Measurements from ENCODE around the gene WDR6. TPM values are rescaled to one million over a fixed set of nuclear protein-coding genes. Genes with fewer than 3 reads are reported as not detected.
A peak's percentile ranks its signal among the peaks of the same experiment; 100 is the strongest.

WDR6 gene
- total and polyA plus RNA-seq, 9 of the 15 experiments (the other 6 are each of a cell fraction or from before 2014, with no cell fraction given), result 8.9 to 90.6 (median 44.7) TPM

DNA sequence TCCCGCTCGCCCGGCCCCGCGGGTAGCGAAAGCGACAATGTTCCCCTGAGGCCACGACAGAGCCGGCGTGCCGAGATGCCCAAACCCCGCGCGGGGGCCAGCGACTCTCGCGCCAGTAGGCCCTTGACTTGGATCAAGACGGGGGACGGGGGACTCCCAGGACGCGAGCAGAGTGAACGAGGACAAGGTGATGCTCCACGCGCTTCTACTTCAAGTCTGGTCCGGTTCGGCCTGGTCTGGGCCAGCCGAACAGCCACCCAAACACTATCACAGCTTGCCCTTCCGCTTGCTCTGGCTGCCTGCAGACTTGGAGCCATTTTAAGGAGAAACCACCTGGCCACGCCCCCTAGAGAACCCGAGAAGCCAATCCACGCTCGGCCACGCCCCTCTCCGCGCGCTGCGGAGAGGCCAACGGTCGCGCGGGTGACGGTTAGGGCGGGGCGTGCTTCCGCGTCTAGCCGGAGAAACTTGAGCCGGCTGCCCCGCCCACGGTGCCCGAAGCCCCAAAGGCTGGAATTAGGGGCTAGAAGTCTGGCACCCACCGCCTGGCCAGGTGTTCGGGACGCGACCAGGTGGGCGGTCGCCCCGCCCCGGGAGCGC is 14.1 kb downstream of the WDR6 start (continued):
- TF ChIP-seq JUND (IDR thresholded peaks at IDR 0.05; ENCODE audit: borderline replicate concordance, low read depth, low read length) (0 out of 2 replicates have a peak, but pooled peaks have one; percentile 24), JUND (tag; IDR thresholded peaks at IDR 0.05; ENCODE audit: borderline replicate concordance, low read depth, low read length) (no peak; the same call in 2 of the 3 replicates), ATF4 (CRISPR knock-in tag; IDR thresholded peaks at IDR 0.05) (0 out of 2 replicates have a peak, but pooled peaks have one; percentile 8), ZBTB1 (CRISPR knock-in tag; IDR thresholded peaks at IDR 0.05; ENCODE audit: borderline replicate concordance, low read depth) (0 out of 2 replicates have a peak, but pooled peaks have one; percentile 65), ZNF780A (CRISPR knock-in tag; IDR thresholded peaks at IDR 0.05) (no peak), ETS1 (conservative IDR thresholded peaks at IDR 0.05; ENCODE audit: control insufficient read depth, low read depth, low read length) (peak; percentile 61; the same call in 1 of the 2 replicates), ZNF133 (CRISPR knock-in tag; IDR thresholded peaks at IDR 0.05) (no peak), RNF2 (IDR thresholded peaks at IDR 0.05) (peak; percentile 45), CBX2 (IDR thresholded peaks at IDR 0.05; ENCODE audit: insufficient read depth, low read length, poor library complexity, severe bottlenecking) (no peak), TBL1XR1 (IDR thresholded peaks at IDR 0.05; ENCODE audit: low read length in 2 of 2) (peak in 1 of 2 experiments; percentile 70; a peak in 1 of 4 replicates), GABPB1 (CRISPR knock-in tag; IDR thresholded peaks at IDR 0.05) (peak; percentile 47; the same call in 1 of the 2 replicates), ZFX (CRISPR knock-in tag; IDR thresholded peaks at IDR 0.05) (peak; percentile 89), PHB2 (IDR thresholded peaks at IDR 0.05; ENCODE audit: low read depth) (no peak), ZNF3 (CRISPR knock-in tag; IDR thresholded peaks at IDR 0.05) (no peak), RBM14 (IDR thresholded peaks at IDR 0.05; ENCODE audit: borderline replicate concordance, insufficient read depth, low read depth, low read length) (0 out of 2 replicates have a peak, but pooled peaks have one; percentile 78), POLR2A (conservative IDR thresholded peaks at IDR 0.05) (peak; percentile 99), USF2 (CRISPR knock-in tag; IDR thresholded peaks at IDR 0.05) (no peak), CTCF (IDR thresholded peaks at IDR 0.05 in 2 of 3, conservative IDR thresholded peaks at IDR 0.05 in 1 of 3; ENCODE audit: insufficient read depth in 2 of 3, low read depth in 1 of 3, low read length in 3 of 3) (no peak), CHD2 (IDR thresholded peaks at IDR 0.05; ENCODE audit: low read depth, low read length) (peak; percentile 55; the same call in 1 of the 2 replicates), NR4A1 (CRISPR knock-in tag; IDR thresholded peaks at IDR 0.05) (0 out of 2 replicates have a peak, but pooled peaks have one; percentile 35), NR4A1 (tag; IDR thresholded peaks at IDR 0.05) (no peak)
- TF ChIP-seq, protein P1, sequence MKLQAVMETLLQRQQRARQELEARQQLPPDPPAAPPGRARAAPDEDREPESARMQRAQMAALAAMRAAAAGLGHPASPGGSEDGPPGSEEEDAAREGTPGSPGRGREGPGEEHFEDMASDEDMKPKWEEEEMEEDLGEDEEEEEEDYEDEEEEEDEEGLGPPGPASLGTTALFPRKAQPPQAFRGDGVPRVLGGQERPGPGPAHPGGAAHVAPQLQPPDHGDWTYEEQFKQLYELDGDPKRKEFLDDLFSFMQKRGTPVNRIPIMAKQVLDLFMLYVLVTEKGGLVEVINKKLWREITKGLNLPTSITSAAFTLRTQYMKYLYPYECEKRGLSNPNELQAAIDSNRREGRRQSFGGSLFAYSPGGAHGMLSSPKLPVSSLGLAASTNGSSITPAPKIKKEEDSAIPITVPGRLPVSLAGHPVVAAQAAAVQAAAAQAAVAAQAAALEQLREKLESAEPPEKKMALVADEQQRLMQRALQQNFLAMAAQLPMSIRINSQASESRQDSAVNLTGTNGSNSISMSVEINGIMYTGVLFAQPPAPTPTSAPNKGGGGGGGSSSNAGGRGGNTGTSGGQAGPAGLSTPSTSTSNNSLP (IDR thresholded peaks at IDR 0.05; ENCODE audit: borderline replicate concordance, low read depth, low read length), result no peak
